OCI-LY7 (cell line): ENCODE measurements around the gene ZSWIM8. TPM values are rescaled to one million over a fixed set of nuclear protein-coding genes. Genes with fewer than 3 reads are reported as not detected.

ENCODE experiments used
- BruUV-seq: library from RNA; stranded (reverse); fragments of 400-500 nt; replicated peaks from 2 replicates; lab custom pipeline; 2021; lab: Mats Ljungman, UMichigan
- CTCF ChIA-PET: fragments of 300-600 bp; sonication (Branson Sonifier 250); formaldehyde crosslinking; loops from one replicate; lab custom pipeline; 2022; ENCODE audit warnings: antibody characterized with exemption; ENCODE audit not compliant: unreplicated experiment; lab: Charles Lee
- POLR2A ChIA-PET: fragments of 300-600 bp; sonication (Branson Sonifier 250); formaldehyde crosslinking; loops from one replicate; lab custom pipeline; 2022; ENCODE audit warnings: antibody characterized with exemption; lab: Charles Lee
- DNase-seq: peaks from one replicate; pipeline ENCODE4 v3.0.0-alpha.2; 2015; ENCODE audit warnings: low spot score
- H2AFZ ChIP-seq: fragments of 200-600 bp; sonication (generic), shearing (Covaris generic); 2 replicates; pipeline ENCODE4 v1.6.1; 2014; ENCODE audit warnings: mild to moderate bottlenecking, antibody characterized with exemption, low read length, moderate library complexity
- H3K27ac ChIP-seq: fragments of 200-600 bp; sonication (generic); 2 replicates; pipeline ENCODE4 v1.5.1; 2014; ENCODE audit warnings: mixed run types, low read depth, mild to moderate bottlenecking, moderate library complexity, low read length, inconsistent platforms; ENCODE audit not compliant: poor library complexity, severe bottlenecking
- H3K36me3 ChIP-seq: fragments of 200-600 bp; sonication (generic); 2 replicates; pipeline ENCODE4 v1.6.1; 2014; ENCODE audit warnings: mild to moderate bottlenecking, antibody characterized with exemption, low read length, moderate library complexity, mixed read lengths; ENCODE audit not compliant: insufficient read depth
- H3K4me1 ChIP-seq: fragments of 200-600 bp; sonication (generic); 2 replicates; pipeline ENCODE4 v1.5.1; 2014; ENCODE audit warnings: mild to moderate bottlenecking, low read length; ENCODE audit not compliant: insufficient read depth, poor library complexity, severe bottlenecking
- H3K4me2 ChIP-seq: fragments of 200-600 bp; sonication (generic); 2 replicates; pipeline ENCODE4 v1.6.1; 2014; ENCODE audit warnings: mild to moderate bottlenecking, low read length
- H3K4me3 ChIP-seq: fragments of 200-600 bp; sonication (generic); 2 replicates; pipeline ENCODE4 v1.5.1; 2014; ENCODE audit warnings: mild to moderate bottlenecking, low read depth, low read length; ENCODE audit not compliant: poor library complexity, severe bottlenecking
- H3K79me2 ChIP-seq: fragments of 200-600 bp; sonication (generic); 2 replicates; pipeline ENCODE4 v1.6.1; 2016; ENCODE audit warnings: low read depth, mild to moderate bottlenecking, low read length, moderate library complexity, mixed read lengths; ENCODE audit not compliant: insufficient read depth
- H3K9me2 ChIP-seq: fragments of 200-600 bp; sonication (generic); 2 replicates; pipeline ENCODE4 v1.6.1; 2016; ENCODE audit warnings: mild to moderate bottlenecking, low read length, mixed read lengths; ENCODE audit not compliant: insufficient read depth
- H3K9me3 ChIP-seq: fragments of 200-600 bp; sonication (generic); 2 replicates; pipeline ENCODE4 v1.6.1; 2014; ENCODE audit warnings: mild to moderate bottlenecking, mixed run types, low read length, mixed read lengths
- H4K20me1 ChIP-seq: fragments of 200-600 bp; sonication (generic); 2 replicates; pipeline ENCODE4 v1.6.1; 2014; ENCODE audit warnings: mild to moderate bottlenecking, antibody characterized with exemption, low read length, moderate library complexity, mixed read lengths; ENCODE audit not compliant: insufficient read depth
- CTCF ChIP-seq: fragments of 200-600 bp; sonication (generic); conservative IDR thresholded peaks from 2 replicates; pipeline ENCODE4 v1.5.1; 2014; ENCODE audit warnings: mild to moderate bottlenecking, antibody characterized with exemption, low read length, moderate library complexity, mixed read lengths
- EZH2phosphoT487 ChIP-seq: fragments of 200-600 bp; sonication (generic); IDR thresholded peaks from 2 replicates; pipeline ENCODE4 v1.6.1; 2018; ENCODE audit warnings: low read depth, borderline replicate concordance, mild to moderate bottlenecking, mixed run types, antibody characterized with exemption, low read length, moderate library complexity, mixed read lengths
- intact Hi-C: fragments of 100-400 bp; cut with micrococcal nuclease; formaldehyde crosslinking; loops from one replicate; pipeline ENCODE4 v1.10.0; 2022; ENCODE audit not compliant: unreplicated experiment
- total RNA-seq, 2 experiments: library from RNA; depleted of rRNA in 1 of 2; stranded (reverse); fragments of >200 nt in 1 of 2; shearing (Covaris generic) in 1 of 2; gene quantifications; 2 replicates each; pipeline ENCODE4 v1.2.3, GENCODE V29; 2014 to 2022

Gene ZSWIM8
- total RNA-seq, 2 experiments from 2014 or later, result 22.0 to 52.6 TPM

DNA sequence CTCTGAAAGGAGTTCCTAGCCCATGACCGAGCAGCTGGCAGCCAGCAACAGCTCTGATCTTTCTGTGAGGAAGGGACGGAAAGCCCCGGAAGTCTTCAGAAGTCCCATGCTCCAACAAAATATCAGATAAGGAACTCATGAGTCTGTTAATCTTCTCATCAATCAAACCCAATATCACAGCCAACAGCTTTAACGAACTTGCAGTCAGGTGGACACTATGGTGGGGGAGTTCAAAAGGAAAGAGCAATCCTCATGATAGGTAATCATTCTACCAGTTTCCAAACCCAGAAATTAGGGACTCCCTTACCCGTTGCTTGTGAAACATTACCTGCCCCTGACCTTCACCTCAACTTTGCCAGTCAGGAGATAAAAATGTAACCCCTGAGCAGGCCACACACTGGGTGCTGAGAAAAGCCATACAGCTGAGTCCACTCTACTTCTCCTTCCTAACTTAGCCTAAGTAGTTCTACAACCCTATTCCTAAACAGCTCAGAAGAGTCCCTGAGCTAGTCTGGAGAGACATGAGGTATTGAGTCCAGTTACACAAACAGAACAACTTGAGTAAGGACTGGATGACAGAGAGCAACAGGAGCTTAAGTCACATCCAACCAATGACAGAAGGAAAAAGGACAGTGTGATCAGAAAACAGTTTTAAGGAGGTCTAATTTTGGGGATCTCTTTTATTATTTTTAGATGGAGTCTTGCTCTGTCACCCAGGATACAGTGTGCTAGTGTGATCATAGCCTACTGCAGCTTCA is 23.8 kb downstream of the ZSWIM8 start:
- TF ChIP-seq EZH2phosphoT487, result no peak
- TF ChIP-seq CTCF, result no peak
- no peaks in the 10 kb centered on the region for H4K20me1 ChIP-seq
- no peaks in the 10 kb centered on the region for H3K9me2 ChIP-seq
- H3K36me3 ChIP-seq, result peaks cover 61% of the 10 kb centered on the region
- H3K9me3 ChIP-seq, result no peaks in the 10 kb centered on the region
- H3K4me1 ChIP-seq, result peaks cover 22% of the 10 kb centered on the region
- intact Hi-C loops, result no loop called here
- peaks cover 14% of the 10 kb centered on the region; the same call in 1 of the 2 replicates for H3K79me2 ChIP-seq
- no peak overlapping the region for H3K4me2 ChIP-seq
- no peak overlapping the region for H3K27ac ChIP-seq
- H2AFZ ChIP-seq, result no peak overlapping the region
- ChIA-PET POLR2A (interaction anchor here (0.5 to 2.0 kb wide), 15 partner anchors 12 to 1255 kb away, joined by 3 to 14 read pairs (median 4); partner anchors contain the start of genes CHCHD1 and ZSWIM8), CTCF (no interaction called here)
- TSS peak; percentile 55 for BruUV-seq
- no peak for DNase-seq
- H3K4me3 ChIP-seq, result no peak overlapping the region

GRCh38 chr10:73810358-73810734 is 24.9 kb downstream of the ZSWIM8 start:
- peaks cover 54% of the 10 kb centered on the region for H3K36me3 ChIP-seq
- peaks cover 14% of the 10 kb centered on the region; the same call in 1 of the 2 replicates for H3K79me2 ChIP-seq
- intact Hi-C loops, result loop anchor here (2.0 kb wide), 3 partner anchors 14 to 68 kb away; a partner anchor contains a TSS

More at GRCh38 chr10:73810358-73810734, 24.9 kb downstream of the ZSWIM8 start:
- BruUV-seq, result no TSS peak
- H3K9me3 ChIP-seq, result no peaks in the 10 kb centered on the region
- no peak overlapping the region for H2AFZ ChIP-seq
- no peaks in the 10 kb centered on the region for H4K20me1 ChIP-seq
- POLR2A ChIA-PET, result interaction anchor here (0.5 to 2.0 kb wide), 8 partner anchors 12 to 171 kb away, joined by 3 to 14 read pairs (median 5); partner anchors contain the start of genes CHCHD1 and ZSWIM8
- H3K4me2 ChIP-seq, result peak overlapping the region; percentile 84
- no peak for DNase-seq
- H3K9me2 ChIP-seq, result no peaks in the 10 kb centered on the region
- TF ChIP-seq CTCF (no peak), EZH2phosphoT487 (no peak)
- H3K27ac ChIP-seq, result peak overlapping the region; percentile 70
- CTCF ChIA-PET, result interaction anchor here (1.1 kb wide), 1 partner anchor 12 kb away, joined by 3 read pairs; no protein-coding TSS in a partner anchor
- peak overlapping the region; percentile 87 for H3K4me3 ChIP-seq
- H3K4me1 ChIP-seq, result peaks cover 21% of the 10 kb centered on the region
